M059J (cell line): Measurements from ENCODE around the gene CMTM2. TPM values are rescaled to one million over a fixed set of nuclear protein-coding genes. Genes with fewer than 3 reads are reported as not detected.
"Not testable (repeated sequence)": the region's sequence is repeated elsewhere in the genome, so short reads cannot be mapped to it uniquely, and the experiment has no call there.

Experiments
- DNase-seq: peaks from one replicate; pipeline ENCODE4 v3.0.0-alpha.2; 2012; ENCODE audit warnings: low read depth
- total RNA-seq: library from RNA; depleted of rRNA; stranded (reverse); fragments of >200 nt; shearing (Covaris generic); gene quantifications from 2 replicates; pipeline ENCODE4 v1.2.3, GENCODE V29; 2014

Gene CMTM2
- total RNA-seq, 1 experiment from 2014 or later: not detected

- DNase-seq: peak; percentile 22
Observed at GRCh38 chr16:66605979-66606751, 26.9 kb downstream of the CMTM2 start.

GRCh38 chr16:66608241-66609138, 29.2 kb downstream of the CMTM2 start:
- DNase-seq: peak; percentile 91

DNA sequence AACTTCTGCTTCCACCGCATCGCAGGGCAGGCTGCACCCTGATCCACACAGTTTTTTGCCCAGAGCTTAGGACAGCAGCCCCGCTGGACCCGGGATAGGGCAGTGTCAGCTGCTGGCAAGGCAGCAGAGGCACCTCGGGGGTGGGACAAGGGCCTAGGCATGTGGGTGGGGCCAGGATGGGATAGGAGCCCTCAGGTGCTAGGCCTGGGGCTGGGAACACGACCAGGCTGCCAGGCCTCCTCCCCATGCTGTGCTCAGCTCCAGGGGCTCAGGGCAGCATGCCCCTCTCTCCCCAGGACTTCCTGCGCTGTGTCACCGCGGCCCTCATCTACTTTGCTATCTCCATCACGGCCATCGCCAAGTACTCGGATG, 29.9 kb downstream of the CMTM2 start:
- DNase-seq: no peak

GRCh38 chr16:66610111-66610820, 31.0 kb downstream of the CMTM2 start:
- no peak for DNase-seq

GRCh38 chr16:66611911-66612310, 32.6 kb downstream of the CMTM2 start:
- not testable (repeated sequence) for DNase-seq

GRCh38 chr16:66612422-66612821, 33.2 kb downstream of the CMTM2 start:
- no peak for DNase-seq

GRCh38 chr16:66614161-66614802, 35.0 kb downstream of the CMTM2 start:
- DNase-seq: no peak

DNA sequence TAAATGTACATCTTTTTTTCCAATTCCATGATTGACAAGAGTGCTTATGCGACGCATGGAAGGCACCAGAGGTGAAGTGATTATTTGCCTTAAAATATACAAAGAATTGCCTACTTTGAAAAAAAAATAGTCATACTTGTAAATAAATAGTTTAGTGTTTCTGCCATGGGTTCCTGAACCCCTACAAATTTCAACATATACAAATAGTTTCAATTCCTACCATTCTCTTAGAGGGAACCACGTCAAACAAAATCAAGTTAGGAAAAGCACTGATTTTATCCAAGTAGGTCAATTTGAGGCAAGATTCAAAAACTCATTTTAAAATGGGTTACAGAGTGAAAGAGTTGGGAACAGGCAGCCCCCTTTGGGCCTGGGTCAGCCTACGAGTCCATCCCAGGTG, 36.9 kb downstream of the CMTM2 start:
- no peak for DNase-seq

DNA sequence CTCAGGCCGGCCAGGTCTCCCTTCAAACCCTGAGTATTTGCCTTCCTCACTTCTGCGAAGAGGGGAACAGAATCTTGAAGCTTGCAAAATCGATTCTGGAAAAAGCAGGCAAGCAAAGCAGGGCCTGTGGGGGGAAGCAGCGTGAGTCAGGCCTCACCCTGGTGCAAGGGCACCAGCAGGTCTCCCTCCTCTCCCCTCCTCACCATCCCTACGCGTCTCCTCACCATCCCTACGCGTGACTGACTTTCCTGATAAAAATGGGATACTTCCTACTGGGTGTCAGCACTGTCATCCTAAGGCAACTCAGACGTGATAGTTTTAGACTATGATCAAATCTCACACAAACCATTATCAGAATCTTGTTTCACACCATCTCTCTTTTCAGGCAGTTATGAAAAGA, 37.3 kb downstream of the CMTM2 start:
- DNase-seq: no peak

DNA sequence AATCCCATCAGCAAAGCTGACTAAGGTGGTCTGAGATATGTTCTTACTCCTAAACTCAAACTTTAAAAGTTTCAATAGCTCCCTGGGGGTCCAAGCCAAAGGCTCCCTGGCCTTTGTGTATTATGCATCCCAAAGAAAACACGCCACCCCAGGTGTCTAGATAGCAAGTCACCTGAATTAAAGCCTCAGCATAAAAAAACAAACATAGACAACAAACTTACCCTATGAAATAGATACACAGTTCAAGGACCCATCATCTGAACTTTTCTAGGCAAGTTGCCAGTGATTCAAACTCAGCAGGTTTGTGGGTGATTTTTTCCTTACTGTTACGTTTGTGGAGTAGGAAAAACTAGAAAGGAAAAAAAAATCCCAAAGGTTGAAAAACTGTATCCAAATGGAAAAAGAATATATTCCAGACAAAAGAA, 37.8 kb downstream of the CMTM2 start:
- DNase-seq: peak; percentile 20

DNA sequence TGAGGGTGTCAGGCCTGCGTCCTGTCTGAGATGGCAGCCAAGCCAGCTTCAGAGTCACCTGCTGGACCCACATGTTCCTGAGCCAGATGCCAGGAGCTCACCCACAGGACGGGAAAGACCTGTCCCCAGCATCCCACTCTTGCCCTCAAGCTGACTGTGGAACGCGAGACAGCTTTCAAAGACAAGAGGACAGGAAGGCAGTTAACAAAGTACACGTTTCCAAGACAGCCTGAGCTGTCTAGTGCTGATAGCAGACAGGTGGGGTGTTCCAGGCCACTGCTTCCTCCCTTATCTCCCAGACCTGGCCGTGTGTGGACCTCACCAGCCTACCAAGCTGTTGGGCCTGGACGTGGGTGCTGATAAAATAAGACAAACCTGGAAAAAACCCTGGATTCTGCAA, 38.5 kb downstream of the CMTM2 start:
- no peak for DNase-seq

- DNase-seq: peak; percentile 99
Observed at GRCh38 chr16:66618588-66619375, 39.5 kb downstream of the CMTM2 start.

- peak; percentile 88 for DNase-seq
Observed at GRCh38 chr16:66619534-66620428, 40.5 kb downstream of the CMTM2 start.

- DNase-seq: no peak
Observed at GRCh38 chr16:66620429-66620795, 41.1 kb downstream of the CMTM2 start.

DNA sequence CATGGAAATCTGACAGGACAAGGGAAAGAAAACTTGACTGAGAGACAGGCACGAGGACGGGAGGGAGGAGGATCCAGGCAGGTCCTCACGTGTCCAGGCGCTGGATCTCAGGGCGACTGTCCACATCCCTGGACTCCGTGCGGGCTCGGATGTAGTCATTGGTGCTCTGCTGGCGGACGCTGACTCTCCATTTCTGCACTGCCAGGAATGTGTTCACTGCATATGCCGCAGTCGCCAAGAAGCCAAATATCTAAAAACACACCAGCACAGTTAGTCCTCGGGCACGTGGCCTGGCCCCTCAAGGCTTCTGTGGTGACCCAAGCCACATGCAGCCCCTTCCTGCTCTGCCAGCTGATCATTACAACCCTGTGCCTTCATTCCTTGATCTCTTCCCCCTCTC, 42.7 kb downstream of the CMTM2 start:
- no peak for DNase-seq

DNA sequence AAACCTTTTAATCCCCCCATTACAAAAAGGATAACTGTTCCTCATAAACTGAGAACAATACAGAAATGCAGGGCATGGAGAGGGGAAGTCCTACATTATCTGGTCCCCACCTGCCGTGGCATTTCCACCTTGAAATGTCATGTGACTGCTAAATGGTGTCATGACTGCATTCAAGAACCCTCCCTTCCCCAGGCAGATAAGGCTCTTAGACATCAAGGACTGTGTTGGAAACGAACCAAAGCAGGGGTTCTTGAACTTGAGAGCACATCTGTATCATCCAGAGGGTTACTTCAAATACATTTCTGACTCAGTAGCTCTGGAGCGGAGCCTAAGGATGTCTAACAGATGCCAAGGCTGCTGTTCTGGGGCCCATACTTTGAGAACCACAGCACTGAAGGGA, 43.6 kb downstream of the CMTM2 start:
- DNase-seq: no peak

DNA sequence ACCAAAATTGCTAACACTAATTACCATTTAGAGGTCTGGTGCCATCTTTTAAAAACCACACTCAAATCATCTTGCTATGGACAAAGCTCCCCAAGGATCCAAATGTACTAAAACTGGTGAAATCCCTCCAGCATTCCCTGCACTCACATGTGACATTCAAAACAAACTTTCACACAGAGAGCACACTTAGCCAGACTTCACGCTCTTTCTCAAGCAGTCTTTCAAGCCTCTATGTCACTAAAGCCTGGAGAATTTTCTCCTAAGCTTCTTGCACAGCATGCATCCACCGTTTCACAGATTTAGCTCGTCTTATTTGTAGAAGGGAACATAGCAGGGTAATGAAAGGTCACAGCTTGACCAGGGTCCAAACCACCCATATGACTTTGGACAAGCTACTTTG, 44.5 kb downstream of the CMTM2 start:
- no peak for DNase-seq

- DNase-seq: not testable (repeated sequence)
Observed at GRCh38 chr16:66627611-66628378, 48.5 kb downstream of the CMTM2 start.

DNA sequence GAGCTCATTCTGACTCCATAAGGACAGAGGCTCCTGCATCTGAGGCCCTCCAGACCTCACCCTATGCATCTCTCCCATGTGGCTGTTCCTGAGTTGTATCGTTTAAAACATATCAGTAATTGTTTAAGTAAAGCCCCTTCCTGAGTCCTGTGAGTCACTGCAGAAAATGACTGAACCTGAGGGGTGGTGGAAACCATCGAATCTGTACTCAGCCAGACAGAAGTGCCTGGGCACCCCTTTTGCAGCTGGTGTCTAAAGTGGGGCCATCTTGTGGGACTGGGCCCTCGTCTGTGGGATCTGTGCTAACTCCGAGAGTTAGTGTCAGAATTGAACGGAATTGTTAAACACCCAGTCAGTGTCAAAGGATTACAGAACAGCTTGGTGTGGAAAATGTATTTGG, 50.6 kb downstream of the CMTM2 start:
- DNase-seq: no peak
